GM19395 (cell line): ENCODE data around the gene SELENOS.

Experiments used
- ATAC-seq: cut with Tn5 transposase; IDR thresholded peaks from one replicate; pipeline ENCODE4 v1.9.1; 2021; ENCODE audit warnings: mild to moderate bottlenecking, moderate library complexity; ENCODE audit not compliant: unreplicated experiment

The SELENOS gene, protein sequence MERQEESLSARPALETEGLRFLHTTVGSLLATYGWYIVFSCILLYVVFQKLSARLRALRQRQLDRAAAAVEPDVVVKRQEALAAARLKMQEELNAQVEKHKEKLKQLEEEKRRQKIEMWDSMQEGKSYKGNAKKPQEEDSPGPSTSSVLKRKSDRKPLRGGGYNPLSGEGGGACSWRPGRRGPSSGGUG

DNA sequence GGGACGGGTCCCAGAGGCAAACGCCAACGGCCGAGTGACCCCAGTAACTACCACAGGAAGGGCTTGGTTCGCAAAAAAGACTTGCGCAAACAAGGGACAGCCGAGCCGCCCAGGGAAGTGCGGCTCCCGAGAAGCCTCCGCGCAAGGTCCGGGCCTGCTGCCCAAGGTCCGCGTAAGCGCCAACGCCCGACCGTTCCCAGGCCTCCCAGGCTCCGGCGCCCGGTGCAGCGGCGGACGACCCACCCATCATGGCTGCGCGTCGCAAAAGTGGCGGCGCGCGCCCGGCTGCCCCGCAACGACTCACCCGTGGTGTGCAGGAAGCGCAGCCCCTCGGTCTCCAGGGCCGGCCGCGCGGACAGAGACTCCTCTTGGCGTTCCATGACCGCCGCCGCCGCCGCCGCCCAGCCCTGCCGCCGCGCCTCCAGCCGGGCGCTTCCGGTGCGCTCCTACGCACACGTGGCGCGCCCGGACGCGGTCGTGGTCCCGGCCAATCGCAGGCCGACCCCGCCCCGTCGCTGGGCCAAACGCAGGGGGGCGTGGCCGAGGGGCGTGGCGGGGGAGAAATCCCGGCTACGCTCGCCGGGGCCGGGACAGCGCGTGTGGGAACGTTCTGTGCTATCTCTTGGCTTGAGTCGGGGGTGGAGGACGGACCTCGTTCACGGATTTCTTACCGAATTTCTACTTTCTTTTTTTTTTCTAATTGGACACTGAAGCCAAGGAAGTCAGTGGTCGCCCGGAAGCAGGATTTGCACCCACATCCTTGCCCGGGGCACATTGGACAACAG, at the start of gene SELENOS:
SELENOS (minus strand) TSS at position 448 of the 785 bp plus-strand sequence; CDS start at position 380, 68 bp downstream.
- peak; percentile 80 for ATAC-seq

DNA sequence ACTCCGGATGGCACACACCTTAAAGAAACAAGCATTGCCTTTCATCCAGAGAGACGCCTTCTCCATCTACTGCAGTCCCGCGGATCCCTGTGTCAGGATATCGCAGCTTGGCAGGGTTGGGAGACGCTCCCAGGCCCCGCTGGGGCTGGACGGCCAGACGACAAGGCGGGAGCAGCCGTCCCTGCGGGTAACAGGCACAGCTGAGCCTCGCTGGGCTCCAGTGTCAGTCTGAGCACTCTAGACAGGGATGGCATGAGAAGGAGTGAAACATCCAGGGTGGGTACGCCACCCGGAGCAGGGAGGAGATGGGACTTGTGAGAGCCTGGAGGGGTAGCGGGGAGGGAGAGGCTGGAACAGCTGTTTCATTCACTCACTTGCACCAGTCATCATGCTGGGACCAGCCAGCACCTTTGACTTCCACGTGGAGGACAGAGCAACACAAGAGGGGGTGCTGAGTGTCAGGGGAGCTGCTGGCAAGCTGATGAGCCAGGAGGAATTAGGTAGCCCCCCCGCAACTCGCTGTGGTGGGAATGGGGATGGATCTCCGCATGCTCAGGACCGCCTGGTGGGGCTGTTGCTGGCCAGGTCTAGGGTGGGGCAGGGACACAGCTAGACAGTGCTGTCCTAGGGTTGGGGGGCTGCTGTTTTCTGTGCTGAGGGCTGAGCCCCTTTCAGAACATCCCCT, 49.3 kb upstream of the SELENOS start:
- no peak for ATAC-seq

DNA sequence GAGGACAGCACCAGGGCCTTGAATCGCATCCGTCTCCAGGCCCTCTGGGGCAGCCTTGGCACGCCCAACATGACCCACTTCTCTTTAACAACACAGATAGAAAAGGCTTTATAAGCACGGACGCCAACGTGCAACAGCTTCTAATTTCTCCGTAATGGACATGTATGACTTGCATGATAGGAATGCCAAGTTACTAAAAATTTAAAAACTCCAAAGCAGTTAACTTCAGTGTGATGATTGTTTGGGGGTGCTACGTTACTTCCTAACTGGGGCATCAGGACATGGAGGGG, 48.7 kb upstream of the SELENOS start:
- ATAC-seq, result no peak

DNA sequence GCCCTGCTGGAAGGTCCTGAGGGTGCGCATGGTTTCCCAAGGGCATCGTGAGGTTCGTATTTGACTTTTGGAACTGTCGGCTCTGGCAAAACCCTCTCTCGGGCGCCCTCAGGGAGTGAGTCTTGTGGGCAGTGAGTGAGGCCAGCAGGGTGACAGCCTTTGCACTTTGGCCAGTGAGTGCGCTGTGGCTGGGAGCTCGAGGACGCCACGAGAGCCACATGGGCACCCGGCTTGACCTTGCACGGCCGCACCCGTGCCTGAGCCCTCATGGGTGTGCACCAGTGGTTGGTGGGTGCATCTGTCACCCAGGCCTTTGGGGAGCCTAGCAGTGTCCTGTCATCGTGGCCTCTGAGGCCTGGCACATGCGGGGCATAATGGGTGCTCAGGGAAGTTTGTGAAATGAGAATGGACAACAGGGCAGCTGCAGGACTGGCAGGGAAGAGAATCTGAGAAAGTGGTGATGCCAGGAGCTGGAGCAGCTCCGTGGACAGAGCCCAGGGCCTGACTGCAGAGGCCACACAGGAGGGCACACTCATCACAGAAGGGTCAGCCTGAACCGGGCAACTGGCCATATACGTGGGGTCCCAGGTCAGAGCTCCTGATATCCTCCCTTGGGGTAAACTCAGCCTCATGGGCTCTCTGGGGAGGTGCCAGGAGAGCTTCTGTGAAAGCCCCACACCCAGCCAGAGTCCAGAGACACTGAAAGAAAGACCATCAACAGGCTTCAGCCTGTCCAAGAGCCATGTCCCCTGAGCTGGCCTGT, 48.2 kb upstream of the SELENOS start:
- ATAC-seq, result no peak

DNA sequence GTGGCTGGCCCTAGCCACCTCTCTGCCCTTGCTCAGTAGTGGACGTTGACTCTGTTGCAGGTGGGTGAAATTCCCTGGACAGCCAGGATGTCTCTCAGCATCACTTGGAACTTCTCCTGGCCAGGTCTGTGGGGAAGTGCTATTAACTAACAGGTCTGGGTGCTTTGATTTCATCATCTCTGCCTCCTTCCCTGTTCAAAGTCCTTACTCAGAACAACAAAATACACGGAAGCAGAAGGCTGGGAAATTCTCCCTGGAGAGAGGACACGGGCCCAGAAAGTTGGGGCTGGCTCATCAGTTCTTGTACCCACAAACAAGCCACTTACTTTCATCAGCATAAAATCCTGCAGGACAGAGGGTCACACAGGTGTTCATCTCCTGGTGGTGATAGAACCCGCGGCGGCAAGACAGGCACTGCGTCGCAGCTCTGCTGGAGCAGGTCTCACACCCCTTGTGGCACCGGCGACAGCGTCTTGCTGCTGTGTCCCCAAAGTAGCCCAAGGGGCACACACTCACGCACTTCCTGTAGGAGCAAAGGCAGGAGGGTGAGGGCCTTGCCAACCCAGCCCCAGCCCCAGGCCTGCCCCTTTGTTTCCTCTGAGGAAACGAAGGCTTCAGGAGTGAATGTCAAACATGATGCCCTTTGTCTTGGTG, 47.4 kb upstream of the SELENOS start:
- no peak for ATAC-seq

DNA sequence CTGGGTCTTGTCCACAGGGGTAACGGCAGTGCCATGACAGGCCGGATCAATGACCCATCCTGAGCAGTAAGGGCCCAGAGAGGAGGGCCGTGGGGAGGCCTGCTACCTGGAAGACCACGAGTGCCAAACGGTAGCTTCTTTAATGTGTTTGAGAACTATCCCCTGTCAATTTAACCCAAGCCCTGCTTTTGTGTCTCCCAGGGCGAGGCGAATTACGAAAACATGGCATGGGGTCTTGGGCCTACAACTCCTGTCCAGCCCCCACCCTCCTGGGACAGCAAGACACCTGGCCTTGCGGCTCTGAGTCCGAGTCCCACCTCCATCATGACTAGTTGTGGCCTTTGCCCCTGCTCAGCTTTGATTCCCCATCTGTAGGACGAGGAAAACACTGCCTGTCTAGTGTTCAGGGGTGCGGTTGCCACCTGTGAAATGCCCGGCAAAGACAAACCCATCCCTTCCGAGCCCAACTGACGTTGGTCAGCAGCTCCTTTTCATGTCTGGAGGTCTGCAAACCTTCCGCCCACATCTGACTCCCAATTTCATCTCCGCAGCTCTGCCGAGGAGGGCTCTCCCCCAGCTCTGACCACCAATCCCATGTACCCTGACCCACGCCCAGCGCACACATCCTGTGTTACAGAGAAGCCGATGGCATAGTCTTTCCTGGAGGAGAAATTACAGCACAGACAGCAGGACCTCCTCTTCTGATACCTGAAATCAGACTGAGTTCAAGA, 46.7 kb upstream of the SELENOS start:
- no peak for ATAC-seq

DNA sequence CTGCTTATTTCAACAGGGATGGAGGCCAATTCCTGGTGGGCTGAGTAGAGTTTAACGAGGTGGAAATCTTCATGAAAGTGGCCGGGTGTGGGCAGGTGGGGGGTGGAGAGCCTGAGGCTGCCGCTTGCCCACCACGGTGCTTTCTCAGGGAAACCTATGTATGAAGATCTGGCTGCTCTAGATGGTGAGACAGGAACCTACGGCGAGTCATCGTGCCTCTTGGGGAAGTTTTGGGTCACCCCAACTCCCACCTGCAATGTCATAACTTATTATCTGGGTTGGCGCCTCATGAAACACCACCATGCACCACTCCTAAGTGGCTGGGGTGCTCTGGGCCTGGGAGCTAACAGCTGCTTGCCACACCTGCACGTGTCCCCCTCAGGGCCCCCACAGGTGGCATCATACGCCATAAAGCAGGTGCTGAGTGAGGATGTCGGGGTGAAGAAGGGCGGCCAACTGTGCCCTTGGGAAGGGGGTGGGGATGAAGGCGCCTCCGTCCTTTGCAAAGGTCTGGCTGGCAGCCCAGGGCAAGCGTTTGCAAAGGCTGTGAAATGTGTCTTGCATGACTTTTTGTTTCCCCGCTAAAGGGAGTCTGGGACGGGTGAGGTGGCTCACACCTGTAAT, 45.7 kb upstream of the SELENOS start:
- no peak for ATAC-seq

DNA sequence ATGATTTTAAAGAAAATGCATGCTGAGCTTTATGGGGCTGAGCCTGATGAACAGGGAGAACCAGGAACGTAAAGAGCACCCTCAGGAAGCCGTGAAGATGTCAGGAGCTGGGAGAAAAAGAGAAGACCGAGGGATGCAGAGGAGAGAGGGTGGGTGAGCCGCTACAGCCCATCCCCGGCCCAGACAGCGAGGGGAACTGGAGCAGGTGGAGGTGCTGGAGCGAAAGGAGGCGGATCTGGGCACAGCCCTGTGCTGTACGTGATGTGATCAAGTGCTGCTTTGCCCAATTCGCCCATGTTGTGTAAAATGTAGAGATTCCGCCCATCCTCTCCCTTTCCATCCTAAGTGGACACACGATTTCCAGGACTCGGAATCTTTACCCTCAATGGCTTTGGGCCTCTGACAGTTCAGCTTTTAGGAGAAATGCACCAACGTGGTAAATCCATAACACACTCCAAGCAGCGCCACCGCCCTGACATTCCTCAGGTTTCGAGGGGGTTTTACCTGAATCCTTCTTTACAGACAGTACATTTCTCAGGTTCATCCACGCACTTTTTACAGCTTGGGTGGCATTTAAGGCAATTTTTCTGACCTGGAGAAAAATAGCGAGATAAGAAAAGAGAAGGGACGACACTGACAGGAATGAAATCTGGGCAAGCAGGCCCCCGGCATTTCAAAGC, 44.9 kb upstream of the SELENOS start:
- ATAC-seq, result no peak

DNA sequence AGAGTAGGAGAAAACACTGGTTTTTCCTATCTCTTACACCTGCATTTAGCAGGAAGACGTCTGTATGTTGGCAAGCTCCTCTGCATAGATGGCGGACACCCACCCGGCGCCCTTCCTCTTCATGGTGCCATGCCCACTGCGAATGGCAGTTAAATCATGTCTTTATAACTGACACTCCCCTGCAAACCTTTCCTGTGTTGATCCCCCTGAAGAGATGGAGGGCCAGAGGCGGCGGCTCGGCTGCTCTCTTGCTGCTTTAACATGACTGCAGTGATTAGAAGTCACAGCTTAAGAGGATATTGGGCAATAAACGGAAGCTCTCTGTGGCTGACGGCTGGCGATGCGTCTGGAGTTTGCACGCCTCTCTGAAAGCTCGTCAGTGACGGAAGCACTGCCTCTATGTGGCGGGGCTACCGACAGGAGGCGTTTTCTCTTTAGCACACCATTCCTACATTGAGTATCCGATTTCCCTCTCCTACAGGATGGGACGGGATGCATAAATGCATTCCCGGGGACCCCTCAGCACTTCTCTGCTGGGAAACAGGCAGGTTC, 43.3 kb upstream of the SELENOS start:
- peak; percentile 91 for ATAC-seq

DNA sequence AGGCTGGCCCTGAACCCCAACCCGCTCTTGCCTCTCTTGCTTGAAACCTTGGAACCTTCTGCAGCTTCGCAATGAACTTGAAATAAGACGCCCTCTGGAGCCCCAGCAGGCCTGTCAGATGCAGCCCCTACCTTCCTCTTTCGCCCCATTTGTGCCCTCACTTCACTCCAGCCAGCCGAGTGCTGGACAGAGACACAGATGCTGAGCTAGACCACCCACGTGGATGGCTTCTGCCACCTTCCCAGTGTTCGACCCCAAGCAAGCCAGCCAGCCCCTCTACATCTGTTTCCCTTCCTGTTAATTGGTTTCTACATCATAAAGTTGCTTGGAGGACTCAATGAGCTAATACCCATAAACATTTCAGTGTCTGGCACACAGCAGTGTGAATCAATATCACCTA, 41.6 kb upstream of the SELENOS start:
- ATAC-seq, result no peak

DNA sequence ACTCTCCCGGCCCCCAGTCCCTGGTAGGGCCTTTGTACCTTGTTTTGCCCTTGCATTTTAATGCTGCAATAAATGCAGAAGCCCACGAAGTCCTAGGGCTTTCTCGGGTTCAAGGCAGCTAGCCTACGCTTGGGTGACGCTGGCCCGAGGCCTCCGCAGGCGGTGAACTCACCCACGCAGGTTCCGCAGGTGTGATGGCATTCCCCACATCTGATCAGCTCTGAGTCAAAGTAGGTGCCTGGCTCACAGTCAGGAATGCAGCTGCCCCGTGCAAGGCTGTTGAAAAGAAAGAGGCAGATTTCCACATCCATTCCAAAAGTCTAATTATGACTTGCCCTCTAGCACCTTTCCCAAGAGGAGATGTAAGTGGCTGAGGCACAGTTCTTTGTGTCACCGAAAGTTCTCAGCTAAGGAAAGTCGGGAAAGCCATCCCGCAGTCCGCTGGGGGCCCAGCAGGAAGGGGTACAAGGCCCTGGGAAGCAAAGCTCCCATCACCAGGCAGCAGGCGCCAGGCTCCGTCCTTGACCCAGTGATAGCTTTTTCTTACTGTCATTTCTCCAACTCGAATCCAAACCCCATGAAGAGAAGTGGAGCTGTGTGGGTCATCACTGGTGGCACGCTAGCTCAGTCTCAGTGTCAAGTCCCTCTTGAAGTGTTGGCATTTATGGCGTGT, 41.0 kb upstream of the SELENOS start:
- ATAC-seq, result no peak

DNA sequence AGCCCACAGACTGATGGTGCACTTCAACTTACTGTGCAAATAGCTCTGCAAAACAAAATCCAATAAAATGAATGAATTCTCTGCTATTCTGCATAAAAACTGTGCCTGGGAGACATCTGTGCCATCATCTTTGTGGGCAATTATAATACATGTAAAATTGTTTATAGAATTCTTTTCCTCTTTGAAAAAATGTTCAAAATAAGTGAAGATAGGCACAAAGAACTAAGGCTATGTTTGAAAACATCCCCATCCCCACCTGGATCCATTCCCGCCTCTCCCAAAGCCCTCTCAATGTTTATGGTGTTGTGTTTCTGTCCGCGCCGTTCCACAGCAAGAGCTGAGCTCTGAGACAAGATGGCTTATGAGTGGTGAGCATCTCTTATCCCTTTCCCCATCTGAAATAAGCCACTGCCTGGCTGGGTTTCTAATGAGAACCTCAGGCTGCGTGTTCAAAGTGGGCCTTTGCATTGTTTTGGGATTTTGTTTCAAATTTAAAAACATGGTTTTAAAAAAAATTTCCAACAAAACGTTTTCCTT, 40.1 kb upstream of the SELENOS start:
- ATAC-seq, result no peak

DNA sequence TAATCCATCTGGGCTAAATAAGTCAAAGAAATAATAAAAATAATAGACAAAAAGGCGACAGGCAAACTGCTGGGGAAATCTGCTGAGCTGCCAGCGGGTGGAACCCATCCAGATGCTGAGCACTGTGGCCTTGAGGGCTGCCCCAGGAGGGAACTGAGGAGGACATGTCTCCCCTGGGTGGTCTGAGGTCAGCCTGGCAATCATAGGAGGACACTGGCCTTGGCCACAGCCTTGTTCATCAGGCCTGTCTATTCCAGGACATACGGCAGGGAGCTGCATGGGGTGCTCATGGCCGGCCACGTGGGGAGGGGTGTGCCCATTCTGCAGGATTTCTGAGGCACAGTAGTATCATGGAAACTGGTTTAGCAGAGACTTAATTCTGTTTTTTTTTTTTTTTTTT, 39.2 kb upstream of the SELENOS start:
- no peak for ATAC-seq

DNA sequence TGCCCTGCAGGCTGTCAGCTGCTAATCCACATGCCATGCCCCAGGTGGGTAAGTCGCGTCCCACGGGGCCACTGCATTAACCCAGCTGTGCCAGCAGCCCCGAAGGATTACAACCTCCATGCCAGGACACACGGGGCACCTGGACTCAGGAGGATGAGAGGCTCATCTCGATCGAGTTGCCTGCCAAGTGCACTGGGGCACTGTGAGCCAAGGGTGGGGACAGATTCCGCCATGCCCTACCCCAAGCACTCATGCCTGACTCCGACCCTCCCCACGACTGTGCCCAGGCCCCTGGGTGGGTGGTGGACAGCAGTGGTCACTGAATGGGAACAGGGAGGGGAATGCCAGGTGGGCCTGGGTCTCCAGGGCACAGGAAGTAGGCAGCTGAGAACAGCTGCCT, 38.5 kb upstream of the SELENOS start:
- no peak for ATAC-seq

DNA sequence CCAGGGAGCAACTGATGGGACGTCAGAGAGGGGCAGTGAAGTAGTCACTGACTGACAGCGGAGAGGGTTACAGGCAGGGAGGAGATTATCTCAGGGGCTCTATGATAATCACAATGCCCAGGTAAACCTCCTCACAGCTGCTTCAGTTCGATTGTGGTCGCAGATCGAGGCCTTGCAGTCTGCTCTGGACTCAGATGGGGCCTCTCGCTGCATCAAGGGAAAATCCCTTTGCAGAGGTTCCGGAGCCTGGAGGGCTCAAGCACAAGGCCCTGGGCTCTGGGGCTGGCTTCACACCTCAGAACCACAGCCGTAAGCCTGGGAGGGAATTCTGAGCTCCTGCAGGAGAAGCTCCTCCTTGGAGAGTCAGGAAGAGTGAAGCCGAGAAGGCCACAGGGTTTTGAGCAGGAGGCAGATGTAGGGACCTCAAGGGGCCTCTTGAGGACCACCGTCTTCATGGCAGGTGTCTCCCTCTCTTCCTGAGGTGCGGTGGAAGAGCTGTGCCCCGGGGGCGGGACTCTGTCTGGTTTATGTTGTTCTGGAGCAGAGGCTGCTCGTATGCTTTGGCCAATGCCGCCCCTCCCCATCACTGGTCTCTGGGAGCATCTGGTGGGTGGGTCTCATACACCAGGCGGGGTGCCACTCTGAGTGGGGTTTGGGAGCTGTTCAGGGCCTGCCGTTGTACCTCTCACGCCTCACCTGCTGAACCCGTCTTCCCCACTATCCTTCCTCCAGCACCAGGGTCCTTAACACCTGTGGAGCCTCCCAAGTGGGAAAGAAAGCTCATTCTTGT, 37.2 kb upstream of the SELENOS start:
- no peak for ATAC-seq

DNA sequence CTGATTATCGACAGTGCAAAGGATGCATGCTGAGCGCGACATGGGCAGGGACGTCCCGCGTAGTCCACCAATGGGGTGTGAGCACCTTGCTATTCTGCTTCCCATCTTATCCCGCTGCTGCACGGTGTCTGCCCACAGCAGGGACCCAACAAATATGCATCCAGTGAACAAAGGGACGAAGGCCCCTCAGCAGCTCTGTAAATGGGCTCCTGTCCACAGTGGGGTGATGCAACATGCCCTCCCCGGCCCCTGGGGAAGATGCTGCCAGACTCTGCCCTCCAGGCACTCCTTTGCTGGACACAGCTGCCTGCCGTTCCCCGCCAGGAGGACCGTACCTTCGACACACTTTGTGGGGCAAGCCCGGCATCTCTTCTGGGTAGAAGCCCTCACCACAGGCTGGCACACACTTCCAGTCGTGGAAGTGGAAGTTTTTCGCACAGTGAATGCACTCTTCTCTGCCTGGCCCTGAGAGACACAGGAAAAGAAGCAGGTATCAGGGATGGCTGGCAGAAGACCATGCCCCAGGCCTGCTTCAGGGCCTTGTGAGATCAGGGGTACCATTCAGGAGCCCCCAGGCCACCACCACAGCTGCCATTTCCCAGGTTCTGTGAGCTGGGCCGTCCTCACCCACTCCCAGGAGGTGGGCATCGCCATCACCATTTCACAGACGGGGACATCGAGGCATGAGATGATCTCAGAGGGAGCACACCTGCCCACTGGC, 35.9 kb upstream of the SELENOS start:
- ATAC-seq, result no peak

DNA sequence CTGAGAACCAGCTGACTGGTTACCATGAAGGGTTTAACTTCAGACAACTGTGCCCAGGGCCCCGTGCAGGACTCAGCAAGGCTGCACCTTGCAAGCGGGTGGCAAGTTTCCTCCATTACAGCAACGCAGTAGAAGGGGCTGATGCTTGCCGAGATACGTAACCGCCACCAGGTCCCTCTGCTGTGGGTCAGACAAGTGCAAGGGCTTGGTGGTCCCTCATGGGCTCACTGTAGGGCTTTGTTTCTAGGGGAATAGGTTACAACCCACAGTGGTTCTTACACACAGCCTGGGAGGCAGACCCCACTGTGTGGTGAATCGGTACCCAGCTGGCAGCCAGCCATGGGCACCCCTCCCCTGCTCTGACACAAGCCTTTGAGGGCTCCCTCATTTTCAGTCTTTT, 33.2 kb upstream of the SELENOS start:
- ATAC-seq, result no peak
